IMR-90 (cell line): ENCODE data around the gene PRSS8. TPM values are rescaled to one million over a fixed set of nuclear protein-coding genes. Genes with fewer than 3 reads are reported as not detected.

Experiments used
- ATAC-seq: fragments of 200-7000 bp; cut with Tn5 transposase; 2 replicates; pipeline ENCODE4 v1.9.1; 2020; ENCODE audit warnings: low read depth, mild to moderate bottlenecking, moderate library complexity
- BruUV-seq: library from RNA; stranded (reverse); fragments of 400-500 nt; replicated peaks from 2 replicates; lab custom pipeline; 2021; lab: Mats Ljungman, UMichigan
- CTCF ChIA-PET: fragments of 300-600 bp; formaldehyde crosslinking; extraction: SDS; loops from one replicate; lab custom pipeline; 2021; ENCODE audit warnings: antibody characterized with exemption; lab: Yijun Ruan, JAX
- POLR2A ChIA-PET: fragments of 300-600 bp; sonication (Branson Sonifier 250); formaldehyde crosslinking; loops from one replicate; lab custom pipeline; 2022; ENCODE audit warnings: antibody characterized with exemption; ENCODE audit not compliant: unreplicated experiment; lab: Charles Lee
- DNase-seq: peaks from one replicate; pipeline ENCODE4 v3.0.0; 2013
- H2AFZ ChIP-seq: replicated peaks from 2 replicates; pipeline ENCODE3; 2013; ENCODE audit warnings: low read length, mild to moderate bottlenecking; ENCODE audit not compliant: poor library complexity
- H2AK5ac ChIP-seq: 2 replicates; pipeline ENCODE4 v1.6.1; 2013; ENCODE audit warnings: low read depth, low read length, inconsistent platforms
- H2AK9ac ChIP-seq: replicated peaks from 2 replicates; pipeline ENCODE3; 2013; ENCODE audit warnings: mild to moderate bottlenecking, low read depth, low read length, moderate library complexity; ENCODE audit not compliant: poor library complexity
- H2BK120ac ChIP-seq: 2 replicates; pipeline ENCODE4 v1.6.1; 2013; ENCODE audit warnings: low read depth, low read length, inconsistent platforms
- H2BK15ac ChIP-seq: 3 replicates; pipeline ENCODE4 v1.6.1; 2013; ENCODE audit warnings: low read depth, low read length, inconsistent platforms
- H2BK20ac ChIP-seq: 2 replicates; pipeline ENCODE4 v1.6.1; 2013; ENCODE audit warnings: low read depth, mild to moderate bottlenecking, inconsistent platforms, low read length, moderate library complexity
- H2BK5ac ChIP-seq: 2 replicates; pipeline ENCODE4 v1.6.1; 2013; ENCODE audit warnings: mild to moderate bottlenecking, low read depth, low read length, inconsistent platforms; ENCODE audit not compliant: poor library complexity, severe bottlenecking
- H3K14ac ChIP-seq: replicated peaks from 2 replicates; pipeline ENCODE4 v1.6.1; 2013; ENCODE audit warnings: low read depth, low read length, inconsistent platforms
- H3K18ac ChIP-seq: 2 replicates; pipeline ENCODE4 v1.6.1; 2013; ENCODE audit warnings: low read depth, low read length, control low read depth
- H3K23ac ChIP-seq: 2 replicates; pipeline ENCODE4 v1.6.1; 2013; ENCODE audit warnings: low read depth, low read length, inconsistent platforms
- H3K27ac ChIP-seq: 2 replicates; pipeline ENCODE4 v1.5.1; 2013; ENCODE audit warnings: mild to moderate bottlenecking, control low read depth, low read length; ENCODE audit not compliant: insufficient read depth
- H3K27me3 ChIP-seq: 2 replicates; pipeline ENCODE4 v1.6.1; 2013; ENCODE audit warnings: low read length; ENCODE audit not compliant: control insufficient read depth, insufficient read depth
- H3K36me3 ChIP-seq: 2 replicates; pipeline ENCODE4 v1.6.1; 2013; ENCODE audit warnings: low read length, mixed read lengths; ENCODE audit not compliant: control insufficient read depth, insufficient read depth
- H3K4ac ChIP-seq: 2 replicates; pipeline ENCODE4 v1.6.1; 2013; ENCODE audit warnings: low read depth, low read length, inconsistent platforms
- H3K4me1 ChIP-seq: 2 replicates; pipeline ENCODE4 v1.6.1; 2013; ENCODE audit warnings: low read length, mixed read lengths; ENCODE audit not compliant: control insufficient read depth, insufficient read depth
- H3K4me2 ChIP-seq: 2 replicates; pipeline ENCODE4 v1.6.1; 2013; ENCODE audit warnings: low read depth, mild to moderate bottlenecking, control low read depth, low read length, moderate library complexity
- H3K4me3 ChIP-seq: 2 replicates; pipeline ENCODE4 v1.5.1; 2013; ENCODE audit warnings: low read depth, mild to moderate bottlenecking, control low read depth, low read length, moderate library complexity; ENCODE audit not compliant: insufficient read depth
- H3K56ac ChIP-seq: 2 replicates; pipeline ENCODE4 v1.6.1; 2013; ENCODE audit warnings: low read length, inconsistent platforms; ENCODE audit not compliant: insufficient read depth; ENCODE audit errors: extremely low read depth
- H3K79me1 ChIP-seq, 2 experiments: 2 replicates each; pipeline ENCODE4 v1.6.1; 2013; ENCODE audit warnings: low read length in 2 of 2, inconsistent platforms in 1 of 2, low read depth in 1 of 2
- H3K9ac ChIP-seq: 2 replicates; pipeline ENCODE4 v1.6.1; 2013; ENCODE audit warnings: low read depth, low read length, control low read depth
- H3K9me1 ChIP-seq: 2 replicates; pipeline ENCODE4 v1.6.1; 2013; ENCODE audit warnings: low read length, inconsistent platforms; ENCODE audit not compliant: insufficient read depth
- H3K9me3 ChIP-seq: 2 replicates; pipeline ENCODE4 v1.6.1; 2013; ENCODE audit warnings: low read length; ENCODE audit not compliant: control insufficient read depth, insufficient read depth
- H4K20me1 ChIP-seq: 2 replicates; pipeline ENCODE4 v1.6.1; 2013; ENCODE audit warnings: low read length, inconsistent platforms; ENCODE audit not compliant: insufficient read depth
- H4K5ac ChIP-seq: 2 replicates; pipeline ENCODE4 v1.6.1; 2013; ENCODE audit warnings: mild to moderate bottlenecking, low read depth, low read length, control low read depth
- H4K8ac ChIP-seq, 2 experiments: 2 replicates each; pipeline ENCODE4 v1.6.1; 2013; ENCODE audit warnings: low read depth in 2 of 2, low read length in 2 of 2, control low read depth in 1 of 2, inconsistent platforms in 1 of 2
- H4K91ac ChIP-seq: 2 replicates; pipeline ENCODE4 v1.6.1; 2013; ENCODE audit warnings: low read depth, low read length, inconsistent platforms; ENCODE audit not compliant: insufficient read depth
- BHLHE40 ChIP-seq: fragments of 150-350 bp; IDR thresholded peaks from 2 replicates; pipeline ENCODE4 v1.6.1; 2016; ENCODE audit warnings: mild to moderate bottlenecking, low read depth, low read length
- CEBPB ChIP-seq: IDR thresholded peaks from 2 replicates; pipeline ENCODE4 v1.6.1; 2012; ENCODE audit warnings: low read depth, low read length, improper control_type of control experiment
- CHD1 ChIP-seq: IDR thresholded peaks from 2 replicates; pipeline ENCODE4 v1.6.1; 2012; ENCODE audit warnings: low read depth, low read length, improper control_type of control experiment
- POLR2A ChIP-seq: IDR thresholded peaks from 2 replicates; pipeline ENCODE4 v1.6.1; 2012; ENCODE audit warnings: mild to moderate bottlenecking, low read depth, low read length
- RAD21 ChIP-seq: IDR thresholded peaks from 2 replicates; pipeline ENCODE4 v1.6.1; 2012; ENCODE audit warnings: low read length, improper control_type of control experiment
- RCOR1 ChIP-seq: IDR thresholded peaks from 2 replicates; pipeline ENCODE4 v1.6.1; 2012; ENCODE audit warnings: mild to moderate bottlenecking, low read length, improper control_type of control experiment; ENCODE audit not compliant: insufficient replicate concordance
- WGBS, 2 experiments: methylation state at CpG; one replicate each; pipeline versions ENCODE4 v1.1.5 to v1.1.7; 2013; ENCODE audit warnings: missing lambda C conversion rate in 2 of 2; ENCODE audit not compliant: insufficient read length in 1 of 2; ENCODE audit errors: extremely low coverage in 2 of 2; 5-methylcytosine and 5-hydroxymethylcytosine counted together
- dilution Hi-C: fragments of 300-500 bp; cut with HindIII; formaldehyde crosslinking; loops from one replicate; pipeline ENCODE4 v1.14.3; 2018; ENCODE audit warnings: low sequenced_read_pairs; ENCODE audit not compliant: unreplicated experiment
- in situ Hi-C: fragments of 300-500 bp; cut with MboI; formaldehyde crosslinking; loops from 3 replicates; pipeline ENCODE4 v1.14.3; 2019; ENCODE audit warnings: low sequenced_read_pairs, inconsistent platforms, mixed read lengths
- intact Hi-C: fragments of 100-400 bp; cut with micrococcal nuclease; formaldehyde crosslinking; loops from 2 replicates; pipeline ENCODE4 v1.10.0; 2022
- polyA plus RNA-seq, 3 experiments: library from polyadenylated mRNA; depleted of rRNA; stranded (reverse); fragments of >200 nt; gene quantifications; 2 replicates each; pipeline ENCODE4 v1.2.3, GENCODE V29; 2012; ENCODE audit warnings: low replicate concordance in 1 of 3
- total RNA-seq: library from RNA; depleted of rRNA; stranded (reverse); fragments of >200 nt; gene quantifications from 2 replicates; pipeline ENCODE4 v1.2.3, GENCODE V29; 2012
- TF ChIP-seq, protein P1 (sequence below): fragments of 150-350 bp; IDR thresholded peaks from 2 replicates; pipeline ENCODE4 v1.6.1; 2016; ENCODE audit warnings: low read depth, mild to moderate bottlenecking, low read length, moderate library complexity, borderline replicate concordance

The PRSS8 gene
- total and polyA plus RNA-seq, 2 of the 4 experiments (the other 2 are of a cell fraction), result not detected

DNA sequence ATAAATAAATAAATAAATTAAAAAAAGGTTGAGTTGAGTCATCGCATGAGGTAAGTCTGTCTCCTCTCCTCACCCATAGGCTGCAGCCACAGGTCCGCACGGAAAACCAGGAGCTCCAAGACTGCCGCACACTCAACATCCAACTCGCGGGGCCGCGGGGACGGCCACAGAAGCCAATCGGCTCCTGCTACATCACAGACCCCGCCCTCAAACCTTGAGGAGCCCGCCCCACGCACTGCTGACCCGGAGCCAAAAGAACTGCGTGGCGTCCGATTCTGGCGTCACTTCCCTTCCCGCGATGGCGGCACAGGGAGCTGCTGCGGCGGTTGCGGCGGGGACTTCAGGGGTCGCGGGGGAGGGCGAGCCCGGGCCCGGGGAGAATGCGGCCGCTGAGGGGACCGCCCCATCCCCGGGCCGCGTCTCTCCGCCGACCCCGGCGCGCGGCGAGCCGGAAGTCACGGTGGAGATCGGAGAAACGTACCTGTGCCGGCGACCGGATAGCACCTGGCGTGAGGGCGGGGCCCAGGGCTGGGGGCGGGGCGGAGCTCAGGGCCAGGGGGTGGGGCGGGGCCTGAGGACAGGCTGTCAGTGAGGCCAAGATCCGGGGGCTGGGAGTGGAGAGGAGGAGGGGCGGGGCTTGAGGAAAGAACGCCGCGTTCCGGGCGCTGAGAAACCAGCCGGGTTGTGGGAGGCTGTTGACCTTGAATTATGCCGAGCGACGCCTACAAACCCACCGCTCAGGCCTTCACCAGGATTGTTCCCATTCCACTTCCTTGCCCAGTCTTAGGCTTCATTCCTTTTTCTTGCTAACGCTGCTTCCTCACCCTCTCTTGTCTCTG is 17.9 kb downstream of the PRSS8 start, which contains the start of gene KAT8 (continued):
- TF ChIP-seq, protein P1, sequence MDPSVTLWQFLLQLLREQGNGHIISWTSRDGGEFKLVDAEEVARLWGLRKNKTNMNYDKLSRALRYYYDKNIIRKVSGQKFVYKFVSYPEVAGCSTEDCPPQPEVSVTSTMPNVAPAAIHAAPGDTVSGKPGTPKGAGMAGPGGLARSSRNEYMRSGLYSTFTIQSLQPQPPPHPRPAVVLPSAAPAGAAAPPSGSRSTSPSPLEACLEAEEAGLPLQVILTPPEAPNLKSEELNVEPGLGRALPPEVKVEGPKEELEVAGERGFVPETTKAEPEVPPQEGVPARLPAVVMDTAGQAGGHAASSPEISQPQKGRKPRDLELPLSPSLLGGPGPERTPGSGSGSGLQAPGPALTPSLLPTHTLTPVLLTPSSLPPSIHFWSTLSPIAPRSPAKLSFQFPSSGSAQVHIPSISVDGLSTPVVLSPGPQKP, result no peak

DNA sequence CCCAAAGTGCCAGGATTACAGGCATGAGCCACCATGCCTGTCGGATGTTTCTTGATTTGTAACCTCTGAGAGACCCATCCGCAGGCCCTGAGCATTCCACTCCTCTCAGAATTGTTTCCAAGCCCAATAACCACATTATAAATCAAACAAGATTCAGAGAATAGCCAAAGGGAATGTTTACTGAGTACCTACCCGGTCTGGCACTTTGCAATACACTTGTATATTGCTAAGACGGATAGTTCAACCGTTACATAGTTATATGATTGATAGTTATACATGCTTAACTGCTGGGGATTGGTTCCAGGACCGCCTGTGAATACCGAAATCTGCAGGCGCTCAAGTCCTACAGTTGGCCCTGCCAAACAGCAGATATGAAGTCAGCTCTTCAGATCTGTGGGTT is 21.1 kb downstream of the PRSS8 start:
- Histone ChIP-seq H3K4ac (no peak overlapping the region), H3K27ac (no peak overlapping the region), H3K4me2 (no peak overlapping the region), H3K4me1 (0 out of 2 replicates have a peak, but pooled peaks cover 3% of the 10 kb centered on the region), H3K36me3 (peaks cover 37% of the 10 kb centered on the region), H2BK20ac (no peak overlapping the region), H2BK120ac (no peak overlapping the region), H4K8ac (no peak overlapping the region), H3K56ac (no peak overlapping the region), H3K4me3 (no peak overlapping the region), H3K23ac (no peak overlapping the region), H2BK15ac (no peak overlapping the region), H2AFZ (no peak overlapping the region), H3K27me3 (no peaks in the 10 kb centered on the region), H4K20me1 (peaks cover 9% of the 10 kb centered on the region), H2BK5ac (no peak overlapping the region), H3K9ac (no peak overlapping the region), H3K18ac (no peak overlapping the region), H3K14ac (no peak overlapping the region), H3K79me1 (peaks cover 28 to 55% of the 10 kb centered on the region in 2 experiments), H3K9me1 (peaks cover 8% of the 10 kb centered on the region), H4K91ac (no peak overlapping the region), H3K9me3 (no peaks in the 10 kb centered on the region), H4K5ac (no peak overlapping the region), H2AK9ac (no peak overlapping the region), H2AK5ac (no peak overlapping the region)
- dilution Hi-C loops (no loop called here), in situ Hi-C loops (no loop called here), intact Hi-C loops (no loop called here)
- TF ChIP-seq CEBPB, result no peak
- no peak for TF ChIP-seq POLR2A
- TF ChIP-seq BHLHE40, result no peak
- TF ChIP-seq, protein P1, result no peak
- TF ChIP-seq RAD21, result no peak
- TF ChIP-seq CHD1, result no peak
- TF ChIP-seq RCOR1, result no peak
- WGBS, 2 experiments, result 80% methylated on average over 1 of the region's 8 CpGs; no CpG with 5 or more reads in 1 of the 2 experiments
- CTCF ChIA-PET, result no interaction called here
- DNase-seq (no peak), ATAC-seq (no peak)
- POLR2A ChIA-PET, result no interaction called here
- no TSS peak for BruUV-seq
